ENCODE data around the gene CSMD2.

The CSMD2 gene

GRCh38 chr1:33768106-33768505 lies 396.9 kb downstream of the CSMD2 start:
- Histone ChIP-seq H3K9me3 (ENCODE audit: insufficient read depth, low read length, severe bottlenecking) (no peaks in the 10 kb centered on the region), H4K20me1 (ENCODE audit: insufficient read depth, low read length) (no peaks in the 10 kb centered on the region), H3K27ac (ENCODE audit: low read length) (no peak overlapping the region), H2AFZ (ENCODE audit: low read depth, low read length) (no peak overlapping the region), H3K36me3 (ENCODE audit: insufficient read depth, low read length) (no peaks in the 10 kb centered on the region), H3K4me2 (ENCODE audit: insufficient read depth, low read length) (no peak overlapping the region), H3K27me3 (ENCODE audit: insufficient read depth, low read length, poor library complexity) (peaks cover 14% of the 10 kb centered on the region), H3K4me1 (ENCODE audit: insufficient read depth, low read length) (no peaks in the 10 kb centered on the region), H3K79me2 (ENCODE audit: insufficient read depth, low read length) (no peaks in the 10 kb centered on the region), H3K9ac (ENCODE audit: low read depth, low read length) (no peak overlapping the region), H3K4me3 (ENCODE audit: low read depth in 1 of 2, low read length in 2 of 2) (no peak overlapping the region)
- ATAC-seq (ENCODE audit: insufficient read depth, low read depth) (no peak), DNase-seq (no peak)
- TF ChIP-seq EZH2 (IDR thresholded peaks at IDR 0.05; ENCODE audit: borderline replicate concordance, low read depth, low read length, severe bottlenecking) = no peak
- TF ChIP-seq CTCF (IDR thresholded peaks at IDR 0.05; ENCODE audit: borderline replicate concordance, extremely low read depth, low read length, poor library complexity, severe bottlenecking) = no peak

GRCh38 chr1:33764149-33764548 lies 400.9 kb downstream of the CSMD2 start:
- DNase-seq (no peak), ATAC-seq (ENCODE audit: insufficient read depth, low read depth) (no peak)
- Histone ChIP-seq H2AFZ (ENCODE audit: low read depth, low read length) (no peak overlapping the region), H3K27ac (ENCODE audit: low read length) (no peak overlapping the region), H3K4me1 (ENCODE audit: insufficient read depth, low read length) (no peaks in the 10 kb centered on the region), H3K79me2 (ENCODE audit: insufficient read depth, low read length) (no peaks in the 10 kb centered on the region), H3K4me3 (ENCODE audit: low read depth in 1 of 2, low read length in 2 of 2) (no peak overlapping the region), H3K27me3 (ENCODE audit: insufficient read depth, low read length, poor library complexity) (peaks cover 2% of the 10 kb centered on the region), H4K20me1 (ENCODE audit: insufficient read depth, low read length) (no peaks in the 10 kb centered on the region), H3K4me2 (ENCODE audit: insufficient read depth, low read length) (no peak overlapping the region), H3K36me3 (ENCODE audit: insufficient read depth, low read length) (no peaks in the 10 kb centered on the region), H3K9ac (ENCODE audit: low read depth, low read length) (no peak overlapping the region), H3K9me3 (ENCODE audit: insufficient read depth, low read length, severe bottlenecking) (no peaks in the 10 kb centered on the region)
- TF ChIP-seq CTCF (IDR thresholded peaks at IDR 0.05; ENCODE audit: borderline replicate concordance, extremely low read depth, low read length, poor library complexity, severe bottlenecking) (no peak), EZH2 (IDR thresholded peaks at IDR 0.05; ENCODE audit: borderline replicate concordance, low read depth, low read length, severe bottlenecking) (no peak)

GRCh38 chr1:33763406-33763805 lies 401.6 kb downstream of the CSMD2 start:
- H3K4me1 ChIP-seq (ENCODE audit: insufficient read depth, low read length) = no peaks in the 10 kb centered on the region
- H3K79me2 ChIP-seq (ENCODE audit: insufficient read depth, low read length) = no peaks in the 10 kb centered on the region
- no peak for DNase-seq
- no peak overlapping the region for H3K4me2 ChIP-seq (ENCODE audit: insufficient read depth, low read length)
- no peaks in the 10 kb centered on the region for H3K36me3 ChIP-seq (ENCODE audit: insufficient read depth, low read length)
- peaks cover 2% of the 10 kb centered on the region for H3K27me3 ChIP-seq (ENCODE audit: insufficient read depth, low read length, poor library complexity)
- no peaks in the 10 kb centered on the region for H4K20me1 ChIP-seq (ENCODE audit: insufficient read depth, low read length)
- TF ChIP-seq EZH2 (IDR thresholded peaks at IDR 0.05; ENCODE audit: borderline replicate concordance, low read depth, low read length, severe bottlenecking) (no peak), CTCF (IDR thresholded peaks at IDR 0.05; ENCODE audit: borderline replicate concordance, extremely low read depth, low read length, poor library complexity, severe bottlenecking) (no peak)
- no peak for ATAC-seq (ENCODE audit: insufficient read depth, low read depth)
- no peak overlapping the region for H3K4me3 ChIP-seq (ENCODE audit: low read depth in 1 of 2, low read length in 2 of 2)
- H3K9me3 ChIP-seq (ENCODE audit: insufficient read depth, low read length, severe bottlenecking) = no peaks in the 10 kb centered on the region
- H3K9ac ChIP-seq (ENCODE audit: low read depth, low read length) = no peak overlapping the region
- no peak overlapping the region for H2AFZ ChIP-seq (ENCODE audit: low read depth, low read length)
- H3K27ac ChIP-seq (ENCODE audit: low read length) = no peak overlapping the region

- H3K79me2 ChIP-seq (ENCODE audit: insufficient read depth, low read length) = no peaks in the 10 kb centered on the region
- H4K20me1 ChIP-seq (ENCODE audit: insufficient read depth, low read length) = no peaks in the 10 kb centered on the region
- H3K4me2 ChIP-seq (ENCODE audit: insufficient read depth, low read length) = no peak overlapping the region
- no peak overlapping the region for H3K27ac ChIP-seq (ENCODE audit: low read length)
- no peaks in the 10 kb centered on the region for H3K4me1 ChIP-seq (ENCODE audit: insufficient read depth, low read length)
- H2AFZ ChIP-seq (ENCODE audit: low read depth, low read length) = no peak overlapping the region
- peaks cover 2% of the 10 kb centered on the region for H3K27me3 ChIP-seq (ENCODE audit: insufficient read depth, low read length, poor library complexity)
- no peak overlapping the region for H3K9ac ChIP-seq (ENCODE audit: low read depth, low read length)
- no peaks in the 10 kb centered on the region for H3K36me3 ChIP-seq (ENCODE audit: insufficient read depth, low read length)
- TF ChIP-seq EZH2 (IDR thresholded peaks at IDR 0.05; ENCODE audit: borderline replicate concordance, low read depth, low read length, severe bottlenecking) (no peak), CTCF (IDR thresholded peaks at IDR 0.05; ENCODE audit: borderline replicate concordance, extremely low read depth, low read length, poor library complexity, severe bottlenecking) (no peak)
- no peak overlapping the region for H3K4me3 ChIP-seq (ENCODE audit: low read depth in 1 of 2, low read length in 2 of 2)
- DNase-seq = no peak
- ATAC-seq (ENCODE audit: insufficient read depth, low read depth) = no peak
- H3K9me3 ChIP-seq (ENCODE audit: insufficient read depth, low read length, severe bottlenecking) = no peaks in the 10 kb centered on the region
Measured at GRCh38 chr1:33762962-33763361, 402.1 kb downstream of the CSMD2 start.
